A549 (cell line): ENCODE results near the gene PGPEP1.

Experiments
- BHLHE40 ChIP-seq: IDR thresholded peaks from 2 replicates; pipeline ENCODE4 v1.6.1; 2012; ENCODE audit warnings: low read depth, low read length, inconsistent platforms
- ESRRA ChIP-seq: fragments of 150-350 bp; IDR thresholded peaks from 2 replicates; pipeline ENCODE4 v1.6.1; 2014; ENCODE audit warnings: mild to moderate bottlenecking, low read length, borderline replicate concordance
- MYC ChIP-seq: IDR thresholded peaks from 2 replicates; pipeline ENCODE4 v1.6.1; 2012; ENCODE audit warnings: mild to moderate bottlenecking, inconsistent platforms, low read length, improper control_type of control experiment, borderline replicate concordance
- POLR2A ChIP-seq: IDR thresholded peaks from 2 replicates; pipeline ENCODE4 v1.6.1; 2012; ENCODE audit warnings: mild to moderate bottlenecking, low read length
- RNF2 ChIP-seq: fragments of 200-600 bp; sonication (generic); IDR thresholded peaks from 2 replicates; pipeline ENCODE4 v1.6.1; 2016; ENCODE audit warnings: low read depth, mild to moderate bottlenecking, antibody characterized with exemption, moderate library complexity, borderline replicate concordance
- SMC3 ChIP-seq: fragments of >200 bp; sonication (Bioruptor Twin); formaldehyde crosslinking; IDR thresholded peaks from 3 replicates; pipeline ENCODE4 v1.6.1; 2018; ENCODE audit warnings: inconsistent platforms
- SREBF2 ChIP-seq: fragments of 450-650 bp; IDR thresholded peaks from 2 replicates; pipeline ENCODE4 v1.6.1; 2014; ENCODE audit warnings: mild to moderate bottlenecking, moderate library complexity
- TF ChIP-seq, protein P1 (sequence below): fragments of 200-600 bp; sonication (generic); IDR thresholded peaks from 2 replicates; pipeline ENCODE4 v1.6.1; 2016; ENCODE audit warnings: antibody characterized with exemption, mild to moderate bottlenecking, moderate library complexity
- TF ChIP-seq, protein P2 (sequence below): fragments of >200 bp; sonication (Bioruptor Twin); formaldehyde crosslinking; IDR thresholded peaks from 3 replicates; pipeline ENCODE4 v1.5.1; 2016
- TF ChIP-seq, protein P3 (sequence below): fragments of 450-650 bp; IDR thresholded peaks from 2 replicates; pipeline ENCODE4 v1.6.1; 2014; ENCODE audit warnings: antibody characterized with exemption
- TF ChIP-seq, protein P4 (sequence below): IDR thresholded peaks from 2 replicates; pipeline ENCODE4 v1.6.1; 2012; ENCODE audit warnings: low read depth, borderline replicate concordance

DNA sequence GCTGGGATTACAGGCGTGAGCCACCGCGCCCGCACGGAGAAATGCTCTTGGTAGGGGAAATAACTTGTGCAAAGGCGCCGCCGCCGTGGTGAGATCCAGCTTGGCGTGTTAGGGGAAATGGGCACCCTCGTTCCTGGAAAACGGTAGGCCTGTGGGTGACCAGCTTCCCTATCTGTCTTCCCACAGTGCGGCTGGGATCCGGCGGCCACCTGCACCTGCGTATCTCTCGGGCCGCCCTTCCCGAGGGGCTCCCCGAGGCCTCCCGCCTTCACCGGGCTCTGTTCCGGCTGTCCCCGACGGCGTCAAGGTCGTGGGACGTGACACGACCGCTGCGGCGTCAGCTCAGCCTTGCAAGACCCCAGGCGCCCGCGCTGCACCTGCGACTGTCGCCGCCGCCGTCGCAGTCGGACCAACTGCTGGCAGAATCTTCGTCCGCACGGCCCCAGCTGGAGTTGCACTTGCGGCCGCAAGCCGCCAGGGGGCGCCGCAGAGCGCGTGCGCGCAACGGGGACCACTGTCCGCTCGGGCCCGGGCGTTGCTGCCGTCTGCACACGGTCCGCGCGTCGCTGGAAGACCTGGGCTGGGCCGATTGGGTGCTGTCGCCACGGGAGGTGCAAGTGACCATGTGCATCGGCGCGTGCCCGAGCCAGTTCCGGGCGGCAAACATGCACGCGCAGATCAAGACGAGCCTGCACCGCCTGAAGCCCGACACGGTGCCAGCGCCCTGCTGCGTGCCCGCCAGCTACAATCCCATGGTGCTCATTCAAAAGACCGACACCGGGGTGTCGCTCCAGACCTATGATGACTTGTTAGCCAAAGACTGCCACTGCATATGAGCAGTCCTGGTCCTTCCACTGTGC lies 47.9 kb downstream of the PGPEP1 start:
- TF ChIP-seq, protein P1, sequence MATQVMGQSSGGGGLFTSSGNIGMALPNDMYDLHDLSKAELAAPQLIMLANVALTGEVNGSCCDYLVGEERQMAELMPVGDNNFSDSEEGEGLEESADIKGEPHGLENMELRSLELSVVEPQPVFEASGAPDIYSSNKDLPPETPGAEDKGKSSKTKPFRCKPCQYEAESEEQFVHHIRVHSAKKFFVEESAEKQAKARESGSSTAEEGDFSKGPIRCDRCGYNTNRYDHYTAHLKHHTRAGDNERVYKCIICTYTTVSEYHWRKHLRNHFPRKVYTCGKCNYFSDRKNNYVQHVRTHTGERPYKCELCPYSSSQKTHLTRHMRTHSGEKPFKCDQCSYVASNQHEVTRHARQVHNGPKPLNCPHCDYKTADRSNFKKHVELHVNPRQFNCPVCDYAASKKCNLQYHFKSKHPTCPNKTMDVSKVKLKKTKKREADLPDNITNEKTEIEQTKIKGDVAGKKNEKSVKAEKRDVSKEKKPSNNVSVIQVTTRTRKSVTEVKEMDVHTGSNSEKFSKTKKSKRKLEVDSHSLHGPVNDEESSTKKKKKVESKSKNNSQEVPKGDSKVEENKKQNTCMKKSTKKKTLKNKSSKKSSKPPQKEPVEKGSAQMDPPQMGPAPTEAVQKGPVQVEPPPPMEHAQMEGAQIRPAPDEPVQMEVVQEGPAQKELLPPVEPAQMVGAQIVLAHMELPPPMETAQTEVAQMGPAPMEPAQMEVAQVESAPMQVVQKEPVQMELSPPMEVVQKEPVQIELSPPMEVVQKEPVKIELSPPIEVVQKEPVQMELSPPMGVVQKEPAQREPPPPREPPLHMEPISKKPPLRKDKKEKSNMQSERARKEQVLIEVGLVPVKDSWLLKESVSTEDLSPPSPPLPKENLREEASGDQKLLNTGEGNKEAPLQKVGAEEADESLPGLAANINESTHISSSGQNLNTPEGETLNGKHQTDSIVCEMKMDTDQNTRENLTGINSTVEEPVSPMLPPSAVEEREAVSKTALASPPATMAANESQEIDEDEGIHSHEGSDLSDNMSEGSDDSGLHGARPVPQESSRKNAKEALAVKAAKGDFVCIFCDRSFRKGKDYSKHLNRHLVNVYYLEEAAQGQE, result no peak
- TF ChIP-seq, protein P2, sequence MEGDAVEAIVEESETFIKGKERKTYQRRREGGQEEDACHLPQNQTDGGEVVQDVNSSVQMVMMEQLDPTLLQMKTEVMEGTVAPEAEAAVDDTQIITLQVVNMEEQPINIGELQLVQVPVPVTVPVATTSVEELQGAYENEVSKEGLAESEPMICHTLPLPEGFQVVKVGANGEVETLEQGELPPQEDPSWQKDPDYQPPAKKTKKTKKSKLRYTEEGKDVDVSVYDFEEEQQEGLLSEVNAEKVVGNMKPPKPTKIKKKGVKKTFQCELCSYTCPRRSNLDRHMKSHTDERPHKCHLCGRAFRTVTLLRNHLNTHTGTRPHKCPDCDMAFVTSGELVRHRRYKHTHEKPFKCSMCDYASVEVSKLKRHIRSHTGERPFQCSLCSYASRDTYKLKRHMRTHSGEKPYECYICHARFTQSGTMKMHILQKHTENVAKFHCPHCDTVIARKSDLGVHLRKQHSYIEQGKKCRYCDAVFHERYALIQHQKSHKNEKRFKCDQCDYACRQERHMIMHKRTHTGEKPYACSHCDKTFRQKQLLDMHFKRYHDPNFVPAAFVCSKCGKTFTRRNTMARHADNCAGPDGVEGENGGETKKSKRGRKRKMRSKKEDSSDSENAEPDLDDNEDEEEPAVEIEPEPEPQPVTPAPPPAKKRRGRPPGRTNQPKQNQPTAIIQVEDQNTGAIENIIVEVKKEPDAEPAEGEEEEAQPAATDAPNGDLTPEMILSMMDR, result peak; percentile 68
- TF ChIP-seq, protein P3, sequence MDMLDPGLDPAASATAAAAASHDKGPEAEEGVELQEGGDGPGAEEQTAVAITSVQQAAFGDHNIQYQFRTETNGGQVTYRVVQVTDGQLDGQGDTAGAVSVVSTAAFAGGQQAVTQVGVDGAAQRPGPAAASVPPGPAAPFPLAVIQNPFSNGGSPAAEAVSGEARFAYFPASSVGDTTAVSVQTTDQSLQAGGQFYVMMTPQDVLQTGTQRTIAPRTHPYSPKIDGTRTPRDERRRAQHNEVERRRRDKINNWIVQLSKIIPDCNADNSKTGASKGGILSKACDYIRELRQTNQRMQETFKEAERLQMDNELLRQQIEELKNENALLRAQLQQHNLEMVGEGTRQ, result no peak
- TF ChIP-seq BHLHE40 (no peak), SMC3 (peak; percentile 63), RNF2 (peak; percentile 44; the same call in 1 of the 2 replicates), POLR2A (no peak), SREBF2 (no peak), ESRRA (no peak), MYC (no peak)
- TF ChIP-seq, protein P4, sequence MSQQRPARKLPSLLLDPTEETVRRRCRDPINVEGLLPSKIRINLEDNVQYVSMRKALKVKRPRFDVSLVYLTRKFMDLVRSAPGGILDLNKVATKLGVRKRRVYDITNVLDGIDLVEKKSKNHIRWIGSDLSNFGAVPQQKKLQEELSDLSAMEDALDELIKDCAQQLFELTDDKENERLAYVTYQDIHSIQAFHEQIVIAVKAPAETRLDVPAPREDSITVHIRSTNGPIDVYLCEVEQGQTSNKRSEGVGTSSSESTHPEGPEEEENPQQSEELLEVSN, result 0 out of 2 replicates have a peak, but pooled peaks have one; percentile 52
